Endothelial cell of umbilical vein (primary cell): Measurements from ENCODE around the gene MYOG. TPM values are rescaled to one million over a fixed set of nuclear protein-coding genes. Genes with fewer than 3 reads are reported as not detected.

ENCODE experiments used
- BruUV-seq: library from RNA; stranded (reverse); fragments of 400-500 nt; replicated peaks from 2 replicates; lab custom pipeline; 2021; lab: Mats Ljungman, UMichigan
- CTCF ChIA-PET: fragments of 300-600, 350-600 bp; sonication (Branson Sonifier 250); formaldehyde crosslinking; loops from one replicate; lab custom pipeline; 2021; ENCODE audit warnings: antibody characterized with exemption, inconsistent platforms; lab: Charles Lee
- POLR2A ChIA-PET: fragments of 300-600, 350-600 bp; sonication (Branson Sonifier 250); formaldehyde crosslinking; loops from one replicate; lab custom pipeline; 2021; ENCODE audit warnings: antibody characterized with exemption, inconsistent platforms; lab: Charles Lee
- DNase-seq: peaks from one replicate; pipeline ENCODE4 v3.0.0-alpha.2; 2011; ENCODE audit warnings: low read depth, low spot score
- FAIRE-seq: peaks from 2 replicates; lab custom pipeline; 2011; peaks lifted over from hg19 to GRCh38; lab: Jason Lieb, UNC
- H2AFZ ChIP-seq: 2 replicates; pipeline ENCODE4 v1.6.0; 2012; ENCODE audit warnings: low read depth, low read length, control low read depth, inconsistent platforms
- H3K27ac ChIP-seq: 2 replicates; pipeline ENCODE4 v1.5.1; 2011; ENCODE audit warnings: low read depth, mild to moderate bottlenecking, control low read depth, low read length, moderate library complexity; ENCODE audit not compliant: insufficient read depth
- H3K27me3 ChIP-seq, 2 experiments: 2 replicates each; pipeline versions ENCODE4 v1.6.0 to v1.6.1; 2011; ENCODE audit warnings: low read length in 2 of 2, mixed read lengths in 1 of 2; ENCODE audit not compliant: control insufficient read depth in 2 of 2, insufficient read depth in 2 of 2
- H3K36me3 ChIP-seq, 2 experiments: 2 replicates in 1 of 2; 3 replicates in 1 of 2; pipeline ENCODE4 v1.5.1; 2011; ENCODE audit warnings: low read length in 2 of 2, mild to moderate bottlenecking in 1 of 2, moderate library complexity in 1 of 2; ENCODE audit not compliant: control insufficient read depth in 2 of 2, insufficient read depth in 2 of 2; ENCODE audit errors: extremely low read depth in 1 of 2
- H3K4me1 ChIP-seq: 3 replicates; pipeline ENCODE4 v1.5.1; 2011; ENCODE audit warnings: mild to moderate bottlenecking, low read length; ENCODE audit not compliant: control insufficient read depth, insufficient read depth; ENCODE audit errors: extremely low read depth
- H3K4me2 ChIP-seq: 2 replicates; pipeline ENCODE4 v1.6.1; 2011; ENCODE audit warnings: low read length, control low read depth, mixed read lengths; ENCODE audit not compliant: insufficient read depth
- H3K4me3 ChIP-seq, 3 experiments: fragments of 200-600 bp in 1 of 3; sonication (generic), shearing (Covaris generic) in 1 of 3; replicated peaks in 1 of 3; 2 replicates each; pipeline ENCODE4 v1.5.1; 2011 to 2016; ENCODE audit warnings: control low read depth in 3 of 3, low read length in 3 of 3, mild to moderate bottlenecking in 2 of 3, inconsistent platforms in 1 of 3, low read depth in 1 of 3, moderate library complexity in 1 of 3; ENCODE audit not compliant: insufficient read depth in 1 of 3
- H3K79me2 ChIP-seq: 2 replicates; pipeline ENCODE4 v1.6.0; 2012; ENCODE audit warnings: low read length, inconsistent platforms; ENCODE audit not compliant: control insufficient read depth, insufficient read depth
- H3K9ac ChIP-seq: replicated peaks from 2 replicates; pipeline ENCODE3; 2011; ENCODE audit warnings: low read length, control low read depth; ENCODE audit not compliant: insufficient read depth; ENCODE audit errors: extremely low read depth
- H3K9me1 ChIP-seq: replicated peaks from 3 replicates; pipeline ENCODE4 v1.6.0; 2011; ENCODE audit warnings: mild to moderate bottlenecking, low read length; ENCODE audit not compliant: control insufficient read depth, insufficient read depth; ENCODE audit errors: extremely low read depth
- H3K9me3 ChIP-seq: replicated peaks from 2 replicates; pipeline ENCODE4 v1.5.1; 2012; ENCODE audit warnings: low read length, inconsistent platforms; ENCODE audit not compliant: control insufficient read depth, insufficient read depth
- H4K20me1 ChIP-seq: replicated peaks from 2 replicates; pipeline ENCODE3; 2011; ENCODE audit warnings: mild to moderate bottlenecking, low read length; ENCODE audit not compliant: control insufficient read depth, insufficient read depth; ENCODE audit errors: extremely low read depth
- EZH2 ChIP-seq: IDR thresholded peaks from 2 replicates; pipeline ENCODE4 v1.6.1; 2012; ENCODE audit warnings: borderline replicate concordance, low read depth, mild to moderate bottlenecking, moderate library complexity, low read length, inconsistent platforms; ENCODE audit not compliant: severe bottlenecking
- FOS ChIP-seq: IDR thresholded peaks from 2 replicates; pipeline ENCODE4 v1.6.1; 2011; ENCODE audit warnings: mild to moderate bottlenecking, low read length, moderate library complexity, borderline replicate concordance; ENCODE audit not compliant: insufficient read depth
- GATA2 ChIP-seq: IDR thresholded peaks from 2 replicates; pipeline ENCODE4 v1.7.0; 2011; ENCODE audit warnings: low read depth, mild to moderate bottlenecking, moderate library complexity, mixed read lengths, low read length; ENCODE audit not compliant: insufficient read length, insufficient read depth
- JUN ChIP-seq: IDR thresholded peaks from 2 replicates; pipeline ENCODE4 v1.6.1; 2011; ENCODE audit warnings: borderline replicate concordance, low read depth; ENCODE audit not compliant: insufficient read length, insufficient read depth
- MYC ChIP-seq: IDR thresholded peaks from one replicate; pipeline ENCODE4 v1.6.1; 2011; ENCODE audit warnings: mild to moderate bottlenecking, low read depth, low read length
- POLR2A ChIP-seq: IDR thresholded peaks from 2 replicates; pipeline ENCODE4 v1.6.1; 2012; ENCODE audit warnings: low read depth, mild to moderate bottlenecking, control low read depth, low read length
- POLR2AphosphoS5 ChIP-seq: IDR thresholded peaks from 2 replicates; pipeline ENCODE4 v1.6.1; 2012; ENCODE audit warnings: low read depth, mild to moderate bottlenecking, control low read depth, low read length, moderate library complexity; ENCODE audit not compliant: insufficient read depth
- dilution Hi-C: fragments of 300-500 bp; cut with MboI; formaldehyde crosslinking; loops from one replicate; pipeline ENCODE4 v1.15.0; 2019; ENCODE audit warnings: low sequenced_read_pairs; ENCODE audit not compliant: extremely low pct_ligation_motif_present
- intact Hi-C: fragments of 100-400 bp; cut with micrococcal nuclease; formaldehyde crosslinking; loops from one replicate; pipeline ENCODE4 v1.10.0; 2022
- polyA plus RNA-seq, 4 experiments: library from polyadenylated mRNA; depleted of rRNA in 3 of 4; stranded (reverse) in 3 of 4; unstranded in 1 of 4; fragments of >200 nt; gene quantifications; 2 replicates each; pipeline versions ENCODE4 v1.2.1 to v1.2.3, GENCODE V29; 2011 to 2012; ENCODE audit warnings: missing spikeins in 1 of 4
- total RNA-seq: library from RNA; stranded (reverse); gene quantifications from 2 replicates; pipeline ENCODE4 v1.2.3, GENCODE V29; 2021
- TF ChIP-seq, protein P1 (sequence below), 2 donors: IDR thresholded peaks; 1 replicate in 1 of 2; 2 replicates in 1 of 2; pipeline ENCODE4 v1.5.1; 2011; ENCODE audit warnings: low read length in 2 of 2, mild to moderate bottlenecking in 2 of 2, moderate library complexity in 2 of 2, control low read depth in 1 of 2, inconsistent platforms in 1 of 2, low read depth in 1 of 2; ENCODE audit not compliant: insufficient read depth in 1 of 2; ENCODE audit errors: extremely low read depth in 1 of 2
- TF ChIP-seq, protein P2 (sequence below): IDR thresholded peaks from 2 replicates; pipeline ENCODE4 v1.6.1; 2011; ENCODE audit not compliant: insufficient read depth, insufficient read length

MYOG gene
- total and polyA plus RNA-seq, 2 donors (not counting 3 experiments of a cell fraction or from before 2014, with no cell fraction given): not detected

DNA sequence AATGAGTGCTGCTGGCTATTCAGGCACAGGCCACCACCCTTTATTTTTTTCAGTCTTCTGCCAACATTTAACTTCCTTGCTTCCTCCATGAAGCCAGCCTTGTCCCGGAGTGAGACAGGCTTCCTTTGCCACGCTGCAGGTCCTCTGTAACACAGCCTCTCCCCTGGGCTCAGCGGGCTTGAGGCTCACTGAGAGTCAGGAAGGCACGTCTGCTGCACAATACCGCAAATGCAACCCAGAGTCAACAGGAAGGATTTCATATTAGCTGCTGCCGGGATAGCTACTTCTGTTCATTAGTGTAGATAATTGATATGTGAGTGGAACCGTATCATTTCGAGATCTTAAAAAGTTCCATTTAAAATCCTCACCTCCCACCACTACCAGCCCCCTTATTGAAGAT is 22.5 kb downstream of the MYOG start:
- Histone ChIP-seq H3K9ac (no peak overlapping the region), H3K9me3 (no peaks in the 10 kb centered on the region), H2AFZ (no peak overlapping the region), H3K27me3 (peaks cover 3 to 7% of the 10 kb centered on the region in 2 experiments), H3K79me2 (no peaks in the 10 kb centered on the region), H3K9me1 (no peaks in the 10 kb centered on the region), H3K4me1 (no peaks in the 10 kb centered on the region), H3K27ac (no peak overlapping the region), H3K36me3 (no peaks in the 10 kb centered on the region), H3K4me3 (no peak overlapping the region), H3K4me2 (no peak overlapping the region), H4K20me1 (no peaks in the 10 kb centered on the region)
- DNase-seq: no peak
- dilution Hi-C loops (no loop called here), intact Hi-C loops (no loop called here)
- no peak for FAIRE-seq
- TF ChIP-seq FOS (no peak), MYC (no peak), EZH2 (no peak), POLR2AphosphoS5 (no peak), JUN (no peak), POLR2A (no peak), GATA2 (no peak)
- TF ChIP-seq, protein P1, sequence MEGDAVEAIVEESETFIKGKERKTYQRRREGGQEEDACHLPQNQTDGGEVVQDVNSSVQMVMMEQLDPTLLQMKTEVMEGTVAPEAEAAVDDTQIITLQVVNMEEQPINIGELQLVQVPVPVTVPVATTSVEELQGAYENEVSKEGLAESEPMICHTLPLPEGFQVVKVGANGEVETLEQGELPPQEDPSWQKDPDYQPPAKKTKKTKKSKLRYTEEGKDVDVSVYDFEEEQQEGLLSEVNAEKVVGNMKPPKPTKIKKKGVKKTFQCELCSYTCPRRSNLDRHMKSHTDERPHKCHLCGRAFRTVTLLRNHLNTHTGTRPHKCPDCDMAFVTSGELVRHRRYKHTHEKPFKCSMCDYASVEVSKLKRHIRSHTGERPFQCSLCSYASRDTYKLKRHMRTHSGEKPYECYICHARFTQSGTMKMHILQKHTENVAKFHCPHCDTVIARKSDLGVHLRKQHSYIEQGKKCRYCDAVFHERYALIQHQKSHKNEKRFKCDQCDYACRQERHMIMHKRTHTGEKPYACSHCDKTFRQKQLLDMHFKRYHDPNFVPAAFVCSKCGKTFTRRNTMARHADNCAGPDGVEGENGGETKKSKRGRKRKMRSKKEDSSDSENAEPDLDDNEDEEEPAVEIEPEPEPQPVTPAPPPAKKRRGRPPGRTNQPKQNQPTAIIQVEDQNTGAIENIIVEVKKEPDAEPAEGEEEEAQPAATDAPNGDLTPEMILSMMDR (IDR thresholded peaks at IDR 0.05; ENCODE audit: extremely low read depth in 1 of 2, insufficient read depth in 1 of 2, low read depth in 1 of 2, low read length in 2 of 2): no peak
- TF ChIP-seq, protein P2, sequence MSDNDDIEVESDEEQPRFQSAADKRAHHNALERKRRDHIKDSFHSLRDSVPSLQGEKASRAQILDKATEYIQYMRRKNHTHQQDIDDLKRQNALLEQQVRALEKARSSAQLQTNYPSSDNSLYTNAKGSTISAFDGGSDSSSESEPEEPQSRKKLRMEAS: no peak
- ChIA-PET POLR2A (no interaction called here), CTCF (interaction anchor here (1.0 to 2.0 kb wide), 4 partner anchors 24 to 264 kb away, joined by 3 to 5 read pairs (median 4); no protein-coding TSS in a partner anchor)
- BruUV-seq: no TSS peak
